Fibroblast of pulmonary artery (primary cell): ENCODE results near the gene SLC38A10.

Experiments used
- DNase-seq: peaks from one replicate; pipeline ENCODE4 v3.0.0-alpha.2; 2010; ENCODE audit warnings: low read depth
- H3K4me3 ChIP-seq: replicated peaks from 2 replicates; pipeline ENCODE4 v1.5.1; 2011; ENCODE audit warnings: low read depth, mild to moderate bottlenecking, control low read depth, low read length, moderate library complexity
- CTCF ChIP-seq: IDR thresholded peaks from 2 replicates; pipeline ENCODE4 v1.5.1; 2011; ENCODE audit warnings: mild to moderate bottlenecking, control low read depth, low read length, inconsistent platforms; ENCODE audit errors: missing control alignments

The SLC38A10 gene

GRCh38 chr17:81249223-81250040, 45.7 kb downstream of the SLC38A10 start:
- peak; percentile 29 for DNase-seq
- H3K4me3 ChIP-seq = no peak overlapping the region
- no peak for TF ChIP-seq CTCF

- no peak for DNase-seq
- no peak overlapping the region for H3K4me3 ChIP-seq
- TF ChIP-seq CTCF = no peak
Measured at GRCh38 chr17:81248649-81249048, 46.5 kb downstream of the SLC38A10 start.

GRCh38 chr17:81247339-81247990, 47.6 kb downstream of the SLC38A10 start:
- no peak for DNase-seq
- TF ChIP-seq CTCF = no peak
- H3K4me3 ChIP-seq = no peak overlapping the region

GRCh38 chr17:81246679-81247338, 48.3 kb downstream of the SLC38A10 start:
- no peak for DNase-seq
- H3K4me3 ChIP-seq = no peak overlapping the region
- TF ChIP-seq CTCF = no peak

- TF ChIP-seq CTCF = no peak
- DNase-seq = no peak
- H3K4me3 ChIP-seq = no peak overlapping the region
Measured at GRCh38 chr17:81246343-81246670, 48.8 kb downstream of the SLC38A10 start.

- DNase-seq = no peak
- H3K4me3 ChIP-seq = no peak overlapping the region
- TF ChIP-seq CTCF = no peak
Measured at GRCh38 chr17:81245665-81246342, 49.3 kb downstream of the SLC38A10 start.
